HepG2 (cell line): ENCODE measurements around the gene DENND4C. TPM values are rescaled to one million over a fixed set of nuclear protein-coding genes. Genes with fewer than 3 reads are reported as not detected.

Experiments used
- ATAD3A ChIP-seq: sonication (generic); formaldehyde crosslinking; IDR thresholded peaks from 2 replicates; pipeline ENCODE4 v1.4.0; 2020; ENCODE audit warnings: missing genetic modification reagents
- ESRRA ChIP-seq: sonication (generic); formaldehyde crosslinking; IDR thresholded peaks from 2 replicates; pipeline ENCODE4 v1.5.1; 2020; ENCODE audit warnings: mild to moderate bottlenecking, low read depth, missing genetic modification reagents
- JUNB ChIP-seq: sonication (generic); formaldehyde crosslinking; IDR thresholded peaks from 2 replicates; pipeline ENCODE4 v1.8.0; 2022; ENCODE audit warnings: missing genetic modification reagents, mild to moderate bottlenecking, borderline replicate concordance
- MAF1 ChIP-seq: sonication (generic); formaldehyde crosslinking; IDR thresholded peaks from 2 replicates; pipeline ENCODE4 v1.5.0; 2020; ENCODE audit warnings: missing genetic modification reagents, borderline replicate concordance
- POLR2G ChIP-seq: fragments of 200-400 bp; formaldehyde crosslinking; IDR thresholded peaks from 2 replicates; pipeline ENCODE4 v1.6.1; 2018; ENCODE audit warnings: mild to moderate bottlenecking, low read depth, low read length, moderate library complexity
- SSRP1 ChIP-seq: IDR thresholded peaks from 2 replicates; pipeline ENCODE4 v1.6.1; 2016; ENCODE audit warnings: control low read depth
- U2AF1 ChIP-seq: fragments of 200-400 bp; formaldehyde crosslinking; optimal IDR thresholded peaks from 2 replicates; pipeline ENCODE3; 2017; ENCODE audit warnings: mild to moderate bottlenecking, low read depth, low read length
- ZNF260 ChIP-seq: sonication (generic); formaldehyde crosslinking; IDR thresholded peaks from 2 replicates; pipeline ENCODE4 v1.4.0; 2020; ENCODE audit warnings: missing genetic modification reagents, low read depth, mild to moderate bottlenecking, borderline replicate concordance
- ZNF382 ChIP-seq: sonication (generic); formaldehyde crosslinking; IDR thresholded peaks from 2 replicates; pipeline ENCODE4 v1.5.0; 2020; ENCODE audit warnings: missing genetic modification reagents, mild to moderate bottlenecking, borderline replicate concordance
- ZNF607 ChIP-seq: sonication (generic); formaldehyde crosslinking; IDR thresholded peaks from 2 replicates; pipeline ENCODE4 v1.5.1; 2020; ENCODE audit warnings: missing genetic modification reagents, mild to moderate bottlenecking, borderline replicate concordance
- ZNF749 ChIP-seq: sonication (generic); formaldehyde crosslinking; IDR thresholded peaks from 2 replicates; pipeline ENCODE4 v1.8.0; 2022; ENCODE audit warnings: mild to moderate bottlenecking, missing genetic modification reagents, moderate library complexity, borderline replicate concordance
- ZNF788 ChIP-seq: sonication (generic); formaldehyde crosslinking; IDR thresholded peaks from 2 replicates; pipeline ENCODE4 v1.5.0; 2020; ENCODE audit warnings: mild to moderate bottlenecking, missing genetic modification reagents, borderline replicate concordance
- ZNF879 ChIP-seq: sonication (generic); formaldehyde crosslinking; IDR thresholded peaks from 2 replicates; pipeline ENCODE4 v1.8.1; 2023; ENCODE audit warnings: missing genetic modification reagents
- polyA plus RNA-seq, 8 experiments: library from polyadenylated mRNA; depleted of rRNA in 3 of 8; stranded (reverse) in 7 of 8; unstranded in 1 of 8; fragments of >200 nt; fragmentation: Illumina TruSeq in 4 of 8; extraction: Trizol in 4 of 8; gene quantifications; 2 replicates each; pipeline versions ENCODE4 v1.2.1 to v1.2.3, GENCODE V29; 2011 to 2016; ENCODE audit warnings: low read depth in 4 of 8, missing spikeins in 1 of 8, mixed read lengths in 1 of 8; ENCODE audit not compliant: insufficient read depth in 1 of 8
- total RNA-seq, 5 experiments: library from RNA; depleted of rRNA; stranded (reverse); fragments of >200 nt; fragmentation: Illumina TruSeq; extraction: Trizol; gene quantifications; 2 replicates each; pipeline ENCODE4 v1.2.3, GENCODE V29; 2016; ENCODE audit warnings: low read depth in 1 of 5
- TF ChIP-seq, protein P1 (sequence below): sonication (generic); formaldehyde crosslinking; IDR thresholded peaks from 2 replicates; pipeline ENCODE4 v1.5.1; 2020; ENCODE audit warnings: mild to moderate bottlenecking, missing genetic modification reagents, moderate library complexity
- TF ChIP-seq, protein P2 (sequence below): sonication (generic); formaldehyde crosslinking; IDR thresholded peaks from 2 replicates; pipeline ENCODE4 v1.8.0; 2022; ENCODE audit warnings: missing genetic modification reagents, low read depth, mild to moderate bottlenecking, borderline replicate concordance
- TF ChIP-seq, protein P3 (sequence below): sonication (generic); formaldehyde crosslinking; IDR thresholded peaks from 2 replicates; pipeline ENCODE4 v1.4.0; 2020; ENCODE audit warnings: missing genetic modification reagents
- TF ChIP-seq, protein P4 (sequence below): sonication (generic); formaldehyde crosslinking; IDR thresholded peaks from 2 replicates; pipeline ENCODE4 v1.5.0; 2020; ENCODE audit warnings: missing genetic modification reagents
- TF ChIP-seq, protein P5 (sequence below): sonication (generic); formaldehyde crosslinking; IDR thresholded peaks from 2 replicates; pipeline ENCODE4 v1.8.1; 2022; ENCODE audit warnings: mild to moderate bottlenecking, missing genetic modification reagents
- TF ChIP-seq, protein P6 (sequence below): sonication (generic); formaldehyde crosslinking; IDR thresholded peaks from 2 replicates; pipeline ENCODE4 v1.5.0; 2020; ENCODE audit warnings: missing genetic modification reagents, mild to moderate bottlenecking, borderline replicate concordance

The DENND4C gene
- total and polyA plus RNA-seq, 2 of the 13 experiments (the other 11 are each of a cell fraction or from before 2014, with no cell fraction given), result 19.1 to 27.2 TPM

DNA sequence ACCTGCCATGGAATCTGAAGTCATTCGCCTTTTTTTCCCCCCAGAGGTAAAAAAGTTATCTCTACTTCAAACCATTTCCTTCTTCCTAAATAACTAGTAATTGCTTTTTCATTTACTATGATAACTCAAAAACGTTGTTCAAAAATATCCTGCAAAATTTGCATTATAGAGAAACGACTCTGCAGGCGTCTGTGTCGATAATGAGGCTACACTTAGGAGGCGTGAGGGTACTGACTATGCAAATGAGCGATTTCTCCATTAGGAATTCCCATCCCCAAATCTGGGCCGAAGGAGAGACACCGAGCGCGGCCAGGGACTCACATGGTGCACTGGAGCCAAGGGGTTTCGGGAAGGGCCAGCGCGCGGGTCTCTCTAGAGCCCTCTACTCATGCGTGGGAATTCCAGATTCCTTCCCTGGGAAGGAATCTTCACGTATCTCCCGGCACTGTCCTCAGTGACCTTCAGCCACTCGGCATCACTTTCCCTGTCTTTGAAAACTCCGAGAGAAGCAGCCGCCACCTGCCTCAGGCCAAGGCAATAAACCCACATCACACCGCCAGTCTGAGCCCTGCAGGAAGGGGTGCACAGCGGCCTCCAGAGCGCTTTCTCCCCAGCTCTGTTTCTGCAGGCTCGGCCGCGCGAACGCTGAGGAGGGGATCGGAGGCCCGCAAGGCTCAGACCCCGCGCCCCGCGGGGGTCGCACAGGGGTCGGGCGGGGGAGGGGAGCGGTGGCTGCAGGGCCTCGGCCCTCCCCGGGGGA lies 718 bp upstream of the DENND4C start (continued):
- TF ChIP-seq ZNF607 (CRISPR knock-in tag) (no peak), SSRP1 (no peak), ZNF749 (CRISPR knock-in tag) (no peak), MAF1 (CRISPR knock-in tag) (no peak), ATAD3A (CRISPR knock-in tag) (no peak), ZNF260 (CRISPR knock-in tag) (no peak), ZNF788 (CRISPR knock-in tag) (no peak), ESRRA (CRISPR knock-in tag) (peak; percentile 82), ZNF382 (CRISPR knock-in tag) (no peak), U2AF1 (no peak), ZNF879 (CRISPR knock-in tag) (no peak), JUNB (CRISPR knock-in tag) (0 out of 2 replicates have a peak, but pooled peaks have one; percentile 12), POLR2G (no peak)
- TF ChIP-seq, protein P1, sequence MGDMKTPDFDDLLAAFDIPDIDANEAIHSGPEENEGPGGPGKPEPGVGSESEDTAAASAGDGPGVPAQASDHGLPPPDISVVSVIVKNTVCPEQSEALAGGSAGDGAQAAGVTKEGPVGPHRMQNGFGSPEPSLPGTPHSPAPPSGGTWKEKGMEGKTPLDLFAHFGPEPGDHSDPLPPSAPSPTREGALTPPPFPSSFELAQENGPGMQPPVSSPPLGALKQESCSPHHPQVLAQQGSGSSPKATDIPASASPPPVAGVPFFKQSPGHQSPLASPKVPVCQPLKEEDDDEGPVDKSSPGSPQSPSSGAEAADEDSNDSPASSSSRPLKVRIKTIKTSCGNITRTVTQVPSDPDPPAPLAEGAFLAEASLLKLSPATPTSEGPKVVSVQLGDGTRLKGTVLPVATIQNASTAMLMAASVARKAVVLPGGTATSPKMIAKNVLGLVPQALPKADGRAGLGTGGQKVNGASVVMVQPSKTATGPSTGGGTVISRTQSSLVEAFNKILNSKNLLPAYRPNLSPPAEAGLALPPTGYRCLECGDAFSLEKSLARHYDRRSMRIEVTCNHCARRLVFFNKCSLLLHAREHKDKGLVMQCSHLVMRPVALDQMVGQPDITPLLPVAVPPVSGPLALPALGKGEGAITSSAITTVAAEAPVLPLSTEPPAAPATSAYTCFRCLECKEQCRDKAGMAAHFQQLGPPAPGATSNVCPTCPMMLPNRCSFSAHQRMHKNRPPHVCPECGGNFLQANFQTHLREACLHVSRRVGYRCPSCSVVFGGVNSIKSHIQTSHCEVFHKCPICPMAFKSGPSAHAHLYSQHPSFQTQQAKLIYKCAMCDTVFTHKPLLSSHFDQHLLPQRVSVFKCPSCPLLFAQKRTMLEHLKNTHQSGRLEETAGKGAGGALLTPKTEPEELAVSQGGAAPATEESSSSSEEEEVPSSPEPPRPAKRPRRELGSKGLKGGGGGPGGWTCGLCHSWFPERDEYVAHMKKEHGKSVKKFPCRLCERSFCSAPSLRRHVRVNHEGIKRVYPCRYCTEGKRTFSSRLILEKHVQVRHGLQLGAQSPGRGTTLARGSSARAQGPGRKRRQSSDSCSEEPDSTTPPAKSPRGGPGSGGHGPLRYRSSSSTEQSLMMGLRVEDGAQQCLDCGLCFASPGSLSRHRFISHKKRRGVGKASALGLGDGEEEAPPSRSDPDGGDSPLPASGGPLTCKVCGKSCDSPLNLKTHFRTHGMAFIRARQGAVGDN (CRISPR knock-in tag), result peak; percentile 68
- TF ChIP-seq, protein P2, sequence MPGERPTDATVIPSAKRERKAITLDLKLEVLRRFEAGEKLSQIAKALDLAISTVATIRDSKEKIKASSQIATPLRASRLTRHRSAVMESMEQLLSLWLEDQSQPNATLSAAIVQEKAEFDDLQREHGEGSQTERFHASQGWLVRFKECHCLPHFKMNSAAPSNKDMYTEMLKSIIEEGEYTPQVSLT (CRISPR knock-in tag), result no peak
- TF ChIP-seq, protein P3, sequence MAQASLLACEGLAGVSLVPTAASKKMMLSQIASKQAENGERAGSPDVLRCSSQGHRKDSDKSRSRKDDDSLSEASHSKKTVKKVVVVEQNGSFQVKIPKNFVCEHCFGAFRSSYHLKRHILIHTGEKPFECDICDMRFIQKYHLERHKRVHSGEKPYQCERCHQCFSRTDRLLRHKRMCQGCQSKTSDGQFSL (CRISPR knock-in tag), result no peak
- TF ChIP-seq, protein P4, sequence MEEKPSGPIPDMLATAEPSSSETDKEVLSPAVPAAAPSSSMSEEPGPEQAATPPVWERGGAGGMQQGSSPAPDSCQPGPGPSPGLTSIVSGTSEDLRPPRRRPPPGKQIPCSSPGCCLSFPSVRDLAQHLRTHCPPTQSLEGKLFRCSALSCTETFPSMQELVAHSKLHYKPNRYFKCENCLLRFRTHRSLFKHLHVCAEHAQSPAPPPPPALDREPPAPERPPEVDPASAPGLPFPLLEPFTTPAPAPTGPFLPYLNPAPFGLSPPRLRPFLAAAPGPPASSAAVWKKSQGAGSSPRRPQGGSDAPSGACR (CRISPR knock-in tag), result no peak
- TF ChIP-seq, protein P5, sequence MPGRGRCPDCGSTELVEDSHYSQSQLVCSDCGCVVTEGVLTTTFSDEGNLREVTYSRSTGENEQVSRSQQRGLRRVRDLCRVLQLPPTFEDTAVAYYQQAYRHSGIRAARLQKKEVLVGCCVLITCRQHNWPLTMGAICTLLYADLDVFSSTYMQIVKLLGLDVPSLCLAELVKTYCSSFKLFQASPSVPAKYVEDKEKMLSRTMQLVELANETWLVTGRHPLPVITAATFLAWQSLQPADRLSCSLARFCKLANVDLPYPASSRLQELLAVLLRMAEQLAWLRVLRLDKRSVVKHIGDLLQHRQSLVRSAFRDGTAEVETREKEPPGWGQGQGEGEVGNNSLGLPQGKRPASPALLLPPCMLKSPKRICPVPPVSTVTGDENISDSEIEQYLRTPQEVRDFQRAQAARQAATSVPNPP (CRISPR knock-in tag), result no peak
- TF ChIP-seq, protein P6, sequence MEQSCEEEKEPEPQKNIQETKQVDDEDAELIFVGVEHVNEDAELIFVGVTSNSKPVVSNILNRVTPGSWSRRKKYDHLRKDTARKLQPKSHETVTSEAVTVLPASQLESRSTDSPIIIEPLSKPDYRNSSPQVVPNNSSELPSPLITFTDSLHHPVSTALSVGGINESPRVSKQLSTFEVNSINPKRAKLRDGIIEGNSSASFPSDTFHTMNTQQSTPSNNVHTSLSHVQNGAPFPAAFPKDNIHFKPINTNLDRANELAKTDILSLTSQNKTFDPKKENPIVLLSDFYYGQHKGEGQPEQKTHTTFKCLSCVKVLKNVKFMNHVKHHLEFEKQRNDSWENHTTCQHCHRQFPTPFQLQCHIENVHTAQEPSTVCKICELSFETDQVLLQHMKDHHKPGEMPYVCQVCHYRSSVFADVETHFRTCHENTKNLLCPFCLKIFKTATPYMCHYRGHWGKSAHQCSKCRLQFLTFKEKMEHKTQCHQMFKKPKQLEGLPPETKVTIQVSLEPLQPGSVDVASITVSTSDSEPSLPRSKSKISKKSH (CRISPR knock-in tag), result 0 out of 2 replicates have a peak, but pooled peaks have one; percentile 38
